A549 (cell line): ENCODE results near the gene CFAP58. TPM values are rescaled to one million over a fixed set of nuclear protein-coding genes. Genes with fewer than 3 reads are reported as not detected.

Source experiments
- ATAC-seq, 2 experiments: fragments of 200-7000 bp in 1 of 2; fragments of >200 bp in 1 of 2; cut with Nextera tagmentation in 1 of 2; cut with Tn5 transposase in 1 of 2; 3 replicates each; pipeline versions ENCODE4 v1.8.0 to v1.9.1; 2018 to 2020; ENCODE audit warnings: mild to moderate bottlenecking in 1 of 2, moderate library complexity in 1 of 2
- CTCF ChIA-PET: fragments of 300-600 bp; sonication (Branson Sonifier 250); formaldehyde crosslinking; extraction: SDS; loops from one replicate; lab custom pipeline; 2021; ENCODE audit warnings: antibody characterized with exemption, inconsistent platforms; lab: Yijun Ruan, JAX
- POLR2A ChIA-PET: fragments of 350-600 bp; formaldehyde crosslinking; extraction: SDS; loops from one replicate; lab custom pipeline; 2021; ENCODE audit warnings: antibody characterized with exemption, inconsistent platforms; lab: Yijun Ruan, JAX
- DNase-seq, 2 experiments: peaks; one replicate each; pipeline versions ENCODE4 v3.0.0 to v3.0.0-alpha.2; 2011 to 2016; ENCODE audit warnings: low read depth in 1 of 2, low spot score in 1 of 2
- FAIRE-seq: peaks from 2 replicates; lab custom pipeline; 2011; peaks lifted over from hg19 to GRCh38; lab: Jason Lieb, UNC
- H3K27ac ChIP-seq, 2 experiments: fragments of >200 bp; sonication (Bioruptor Twin); formaldehyde crosslinking; 3 replicates each; pipeline ENCODE4 v1.5.1; 2016 to 2017
- H3K4me1 ChIP-seq: fragments of >200 bp; sonication (Bioruptor Twin); formaldehyde crosslinking; 3 replicates; pipeline ENCODE4 v1.6.1; 2016
- H3K4me2 ChIP-seq: fragments of >200 bp; sonication (Bioruptor Twin); formaldehyde crosslinking; 3 replicates; pipeline ENCODE4 v1.6.1; 2016
- H3K4me3 ChIP-seq: fragments of >200 bp; sonication (Bioruptor Twin); formaldehyde crosslinking; 3 replicates; pipeline ENCODE4 v1.5.1; 2016
- H3K9me3 ChIP-seq: fragments of >200 bp; sonication (Bioruptor Twin); formaldehyde crosslinking; 3 replicates; pipeline ENCODE4 v1.6.1; 2016
- BHLHE40 ChIP-seq: IDR thresholded peaks from 2 replicates; pipeline ENCODE4 v1.6.1; 2012; ENCODE audit warnings: low read depth, low read length, inconsistent platforms
- CBX2 ChIP-seq: fragments of 200-600 bp; sonication (generic); IDR thresholded peaks from 2 replicates; pipeline ENCODE4 v1.6.1; 2016; ENCODE audit warnings: low read depth, mild to moderate bottlenecking, borderline replicate concordance
- CBX8 ChIP-seq: fragments of 200-600 bp; sonication (generic); IDR thresholded peaks from 2 replicates; pipeline ENCODE4 v1.6.1; 2016
- E2F6 ChIP-seq: IDR thresholded peaks from 2 replicates; pipeline ENCODE4 v1.6.1; 2012; ENCODE audit warnings: low read depth, borderline replicate concordance
- ELK1 ChIP-seq: fragments of 150-350 bp; IDR thresholded peaks from 2 replicates; pipeline ENCODE4 v1.6.1; 2014; ENCODE audit warnings: low read depth, mild to moderate bottlenecking, low read length
- EP300 ChIP-seq, 2 experiments: fragments of >200 bp; sonication (Bioruptor Twin); formaldehyde crosslinking; IDR thresholded peaks; 2 replicates in 1 of 2; 3 replicates in 1 of 2; pipeline ENCODE4 v1.6.1; 2016 to 2017
- FOSB ChIP-seq: fragments of 250-450 bp; sonication (Bioruptor Pico); IDR thresholded peaks from 2 replicates; pipeline ENCODE4 v1.5.0; 2020; ENCODE audit warnings: mild to moderate bottlenecking, moderate library complexity
- FOSL2 ChIP-seq, 2 experiments: fragments of 450-650 bp in 1 of 2; fragments of >200 bp in 1 of 2; sonication (Bioruptor Twin) in 1 of 2; formaldehyde crosslinking; IDR thresholded peaks; 2 replicates each; pipeline versions ENCODE4 v1.5.0 to v1.6.1; 2016 to 2020; ENCODE audit warnings: mild to moderate bottlenecking in 1 of 2, moderate library complexity in 1 of 2
- FOXS1 ChIP-seq: fragments of 250-450 bp; sonication (Bioruptor Pico); IDR thresholded peaks from 2 replicates; pipeline ENCODE4 v1.5.0; 2020; ENCODE audit warnings: mild to moderate bottlenecking, moderate library complexity
- HEYL ChIP-seq: fragments of 250-450 bp; sonication (Bioruptor Pico); IDR thresholded peaks from 2 replicates; pipeline ENCODE4 v1.8.0; 2021; ENCODE audit warnings: mild to moderate bottlenecking, moderate library complexity
- HOXA7 ChIP-seq: fragments of 250-450 bp; sonication (Bioruptor Pico); IDR thresholded peaks from 2 replicates; pipeline ENCODE4 v1.5.0; 2020; ENCODE audit warnings: mild to moderate bottlenecking, moderate library complexity
- KDM5A ChIP-seq: fragments of 200-600 bp; sonication (generic); IDR thresholded peaks from 2 replicates; pipeline ENCODE4 v1.6.1; 2016; ENCODE audit warnings: antibody characterized with exemption, mild to moderate bottlenecking
- MAFK ChIP-seq: fragments of 450-650 bp; IDR thresholded peaks from 2 replicates; pipeline ENCODE4 v1.6.1; 2014; ENCODE audit not compliant: partially characterized antibody
- MAX ChIP-seq: IDR thresholded peaks from 2 replicates; pipeline ENCODE4 v1.6.1; 2012
- MAZ ChIP-seq: fragments of 150-350 bp; IDR thresholded peaks from 2 replicates; pipeline ENCODE4 v1.6.1; 2014; ENCODE audit warnings: antibody characterized with exemption, low read depth, low read length, borderline replicate concordance
- PHF8 ChIP-seq: fragments of 200-600 bp; sonication (generic); IDR thresholded peaks from 2 replicates; pipeline ENCODE4 v1.6.1; 2016; ENCODE audit warnings: low read depth, mild to moderate bottlenecking, antibody characterized with exemption, moderate library complexity, borderline replicate concordance
- RAD21 ChIP-seq, 2 experiments: fragments of >200 bp in 1 of 2; sonication (Bioruptor Twin) in 1 of 2; formaldehyde crosslinking in 1 of 2; IDR thresholded peaks in 1 of 2; conservative IDR thresholded peaks in 1 of 2; 2 replicates in 1 of 2; 3 replicates in 1 of 2; pipeline ENCODE4 v1.6.1; 2012 to 2018; ENCODE audit warnings: inconsistent platforms in 1 of 2
- RARB ChIP-seq: fragments of 250-450 bp; sonication (Bioruptor Pico); IDR thresholded peaks from 2 replicates; pipeline ENCODE4 v1.8.0; 2021; ENCODE audit warnings: mild to moderate bottlenecking, moderate library complexity
- RNF2 ChIP-seq: fragments of 200-600 bp; sonication (generic); IDR thresholded peaks from 2 replicates; pipeline ENCODE4 v1.6.1; 2016; ENCODE audit warnings: low read depth, mild to moderate bottlenecking, antibody characterized with exemption, moderate library complexity, borderline replicate concordance
- SREBF2 ChIP-seq: fragments of 450-650 bp; IDR thresholded peaks from 2 replicates; pipeline ENCODE4 v1.6.1; 2014; ENCODE audit warnings: mild to moderate bottlenecking, moderate library complexity
- TFCP2L1 ChIP-seq: fragments of 250-450 bp; sonication (Bioruptor Pico); IDR thresholded peaks from 2 replicates; pipeline ENCODE4 v1.5.0; 2021; ENCODE audit warnings: mild to moderate bottlenecking
- ZNF302 ChIP-seq: fragments of 250-450 bp; sonication (Bioruptor Pico); IDR thresholded peaks from 2 replicates; pipeline ENCODE4 v1.9.0; 2021; ENCODE audit warnings: inconsistent platforms, mild to moderate bottlenecking, moderate library complexity
- ZSCAN20 ChIP-seq: fragments of 250-450 bp; sonication (Bioruptor Pico); IDR thresholded peaks from 2 replicates; pipeline ENCODE4 v1.8.0; 2022; ENCODE audit warnings: mild to moderate bottlenecking, moderate library complexity
- WGBS: methylation state at CpG from one replicate; pipeline ENCODE4 v1.1.6; 2017; ENCODE audit errors: missing lambda C conversion rate; 5-methylcytosine and 5-hydroxymethylcytosine counted together
- polyA plus RNA-seq, 4 experiments: library from polyadenylated mRNA; depleted of rRNA in 3 of 4; stranded (reverse); fragments of >200 nt; fragmentation: RNase III in 1 of 4; extraction: RNeasy Plus Mini Kit Qiagen cat#74134 plus additional on column Dnase treatment in 1 of 4; gene quantifications; 2 replicates in 3 of 4; 3 replicates in 1 of 4; pipeline ENCODE4 v1.2.3, GENCODE V29; 2011 to 2017
- TF ChIP-seq, protein P1 (sequence below): fragments of >200 bp; sonication (Bioruptor Twin); formaldehyde crosslinking; IDR thresholded peaks from 3 replicates; pipeline ENCODE4 v1.5.1; 2016

The CFAP58 gene
- polyA plus RNA-seq, 2 of the 4 experiments (the other 2 are of a cell fraction): 0.22 to 0.25 TPM

GRCh38 chr10:104359811-104360210 lies 6.2 kb downstream of the CFAP58 start:
- ChIA-PET CTCF (interaction anchor here (3.3 kb wide), 1 partner anchor 9 kb away, joined by 20 read pairs; no protein-coding TSS in a partner anchor), POLR2A (no interaction called here)
- H3K4me1 ChIP-seq: no peaks in the 10 kb centered on the region
- FAIRE-seq: no peak
- no peak overlapping the region for H3K4me2 ChIP-seq
- peaks cover 4% of the 10 kb centered on the region; the same call in 2 of the 3 replicates for H3K9me3 ChIP-seq
- H3K4me3 ChIP-seq: no peak overlapping the region
- no peak for ATAC-seq
- WGBS: 1% methylated on average over 2 of the region's 2 CpGs
- TF ChIP-seq RAD21 (conservative IDR thresholded peaks at IDR 0.05 in 1 of 2, IDR thresholded peaks at IDR 0.05 in 1 of 2) (no peak), KDM5A (no peak), FOSB (CRISPR knock-in tag) (no peak), ZNF302 (CRISPR knock-in tag) (no peak), TFCP2L1 (CRISPR knock-in tag) (no peak), CBX2 (no peak), HEYL (CRISPR knock-in tag) (no peak), BHLHE40 (no peak), FOSL2 (IDR thresholded peaks at IDR 0.05) (no peak), FOSL2 (CRISPR knock-in tag; IDR thresholded peaks at IDR 0.05) (no peak), MAFK (no peak), SREBF2 (no peak), E2F6 (no peak), CBX8 (no peak), FOXS1 (CRISPR knock-in tag) (no peak), PHF8 (no peak), EP300 (IDR thresholded peaks at IDR 0.05) (no peak)
- TF ChIP-seq, protein P1, sequence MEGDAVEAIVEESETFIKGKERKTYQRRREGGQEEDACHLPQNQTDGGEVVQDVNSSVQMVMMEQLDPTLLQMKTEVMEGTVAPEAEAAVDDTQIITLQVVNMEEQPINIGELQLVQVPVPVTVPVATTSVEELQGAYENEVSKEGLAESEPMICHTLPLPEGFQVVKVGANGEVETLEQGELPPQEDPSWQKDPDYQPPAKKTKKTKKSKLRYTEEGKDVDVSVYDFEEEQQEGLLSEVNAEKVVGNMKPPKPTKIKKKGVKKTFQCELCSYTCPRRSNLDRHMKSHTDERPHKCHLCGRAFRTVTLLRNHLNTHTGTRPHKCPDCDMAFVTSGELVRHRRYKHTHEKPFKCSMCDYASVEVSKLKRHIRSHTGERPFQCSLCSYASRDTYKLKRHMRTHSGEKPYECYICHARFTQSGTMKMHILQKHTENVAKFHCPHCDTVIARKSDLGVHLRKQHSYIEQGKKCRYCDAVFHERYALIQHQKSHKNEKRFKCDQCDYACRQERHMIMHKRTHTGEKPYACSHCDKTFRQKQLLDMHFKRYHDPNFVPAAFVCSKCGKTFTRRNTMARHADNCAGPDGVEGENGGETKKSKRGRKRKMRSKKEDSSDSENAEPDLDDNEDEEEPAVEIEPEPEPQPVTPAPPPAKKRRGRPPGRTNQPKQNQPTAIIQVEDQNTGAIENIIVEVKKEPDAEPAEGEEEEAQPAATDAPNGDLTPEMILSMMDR: no peak
- TF ChIP-seq, all 56 proteins: peak for 0
- no peak for DNase-seq
- H3K27ac ChIP-seq: no peak overlapping the region

DNA sequence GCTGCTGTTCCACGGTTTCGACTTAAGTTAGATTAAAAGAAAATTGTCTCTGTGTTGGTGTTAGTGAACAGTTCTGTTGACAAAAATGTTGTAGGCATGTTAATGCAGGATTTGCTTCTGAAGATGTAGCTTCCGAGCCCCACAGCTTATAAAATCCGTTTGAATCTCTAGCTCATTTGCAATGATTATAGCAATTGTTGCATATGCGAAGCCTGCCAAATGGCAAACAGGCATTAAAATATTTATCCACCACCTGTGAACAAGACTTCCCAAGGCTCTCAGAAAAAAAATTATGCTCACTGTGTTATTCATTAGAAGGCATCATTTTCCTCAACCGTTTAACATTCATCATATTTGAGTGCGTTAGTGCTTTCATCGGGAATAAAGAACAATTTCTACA lies 14.3 kb downstream of the CFAP58 start:
- TF ChIP-seq RNF2 (peak; percentile 88; the same call in 1 of the 2 replicates), FOSB (CRISPR knock-in tag) (no peak), CBX8 (peak; percentile 83)
- Histone ChIP-seq H3K4me3 (no peak overlapping the region), H3K4me2 (no peak overlapping the region), H3K27ac (no peak overlapping the region), H3K9me3 (peaks cover 32% of the 10 kb centered on the region), H3K4me1 (no peaks in the 10 kb centered on the region)
- ATAC-seq (no peak), FAIRE-seq (no peak), DNase-seq (no peak)
- 53% methylated on average over 8 of the region's 8 CpGs for WGBS
- ChIA-PET POLR2A (no interaction called here), CTCF (interaction anchor here (0.7 to 2.1 kb wide), 3 partner anchors 14 to 247 kb away, joined by 3 to 6 read pairs (median 5); partner anchors contain the start of gene CFAP58)

DNA sequence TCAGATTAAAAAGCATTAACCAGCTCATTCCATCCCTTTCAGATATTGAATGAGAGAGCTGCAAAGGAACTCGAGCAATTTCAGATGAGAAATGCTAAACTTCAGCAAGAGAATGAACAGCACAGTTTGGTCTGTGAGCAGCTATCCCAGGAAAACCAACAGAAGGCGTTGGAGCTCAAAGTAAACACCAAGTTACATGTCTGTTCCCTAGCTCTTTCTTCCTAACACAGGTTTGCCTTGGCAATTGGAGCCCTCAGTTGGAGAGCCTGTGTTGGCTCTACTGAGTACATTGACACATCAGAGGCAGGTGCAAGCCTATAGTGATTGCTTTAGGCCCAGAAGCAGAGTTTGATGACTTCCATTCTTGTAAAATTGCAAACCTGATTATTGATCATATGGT lies 14.7 kb downstream of the CFAP58 start:
- H3K4me3 ChIP-seq: no peak overlapping the region
- no peak for ATAC-seq
- no peak for FAIRE-seq
- TF ChIP-seq MAZ (no peak), ELK1 (no peak), HOXA7 (CRISPR knock-in tag) (no peak), RNF2 (no peak), PHF8 (no peak), MAX (no peak), E2F6 (no peak), MAFK (no peak), RARB (no peak), ZSCAN20 (CRISPR knock-in tag) (no peak)
- TF ChIP-seq, protein P1: no peak
- TF ChIP-seq, all 56 proteins: peak for 0
- no peaks in the 10 kb centered on the region for H3K4me1 ChIP-seq
- H3K27ac ChIP-seq: no peak overlapping the region
- POLR2A ChIA-PET: no interaction called here
- no peak for DNase-seq
- CTCF ChIA-PET: interaction anchor here (0.7 to 2.1 kb wide), 3 partner anchors 15 to 246 kb away, joined by 3 to 6 read pairs (median 5); partner anchors contain the start of gene CFAP58
- WGBS: 2% methylated on average over 2 of the region's 2 CpGs
- no peak overlapping the region for H3K4me2 ChIP-seq
- peaks cover 32% of the 10 kb centered on the region for H3K9me3 ChIP-seq
